GM12878 (cell line): Measurements from ENCODE around the gene SSTR4. TPM values are rescaled to one million over a fixed set of nuclear protein-coding genes. Genes with fewer than 3 reads are reported as not detected.
A peak's percentile ranks its signal among the peaks of the same experiment; 100 is the strongest.

Source experiments
- ATAC-seq: fragments of 200-7000 bp; cut with Tn5 transposase; 3 replicates; pipeline ENCODE4 v1.9.1; 2020; ENCODE audit warnings: mild to moderate bottlenecking, moderate library complexity
- BruUV-seq: library from RNA; stranded (reverse); fragments of 400-500 nt; replicated peaks from 2 replicates; lab custom pipeline; 2021; lab: Mats Ljungman, UMichigan
- CTCF ChIA-PET: fragments of 300-600 bp; sonication (Branson Sonifier 250); formaldehyde crosslinking; extraction: SDS; loops from one replicate; lab custom pipeline; 2021; ENCODE audit warnings: inconsistent platforms; lab: Yijun Ruan, JAX
- POLR2A ChIA-PET: fragments of 350-600 bp; formaldehyde crosslinking; extraction: SDS; loops from one replicate; lab custom pipeline; 2021; ENCODE audit warnings: inconsistent platforms; lab: Charles Lee
- RAD21 ChIA-PET: fragments of 300-600 bp; sonication (Branson Sonifier 250); formaldehyde crosslinking; loops from one replicate; lab custom pipeline; 2023; ENCODE audit warnings: antibody characterized with exemption; ENCODE audit not compliant: unreplicated experiment; lab: Charles Lee
- SMC1A ChIA-PET: fragments of 300-600 bp; sonication (Branson Sonifier 250); formaldehyde crosslinking; loops from one replicate; lab custom pipeline; 2023; ENCODE audit not compliant: unreplicated experiment, uncharacterized antibody; lab: Charles Lee
- DNase-seq: peaks from one replicate; pipeline ENCODE4 v3.0.0-alpha.2; 2011; ENCODE audit warnings: low read depth, low spot score
- FAIRE-seq: peaks from 3 replicates; lab custom pipeline; 2011; peaks lifted over from hg19 to GRCh38; lab: Jason Lieb, UNC
- H2AFZ ChIP-seq: 2 replicates; pipeline ENCODE4 v1.6.0; 2011; ENCODE audit warnings: low read depth, low read length, control low read depth; ENCODE audit not compliant: control insufficient read depth
- H3K27ac ChIP-seq: 2 replicates; pipeline ENCODE4 v1.5.1; 2011; ENCODE audit warnings: control low read depth; ENCODE audit not compliant: control insufficient read depth, insufficient read depth
- H3K27me3 ChIP-seq, 2 experiments: replicated peaks in 1 of 2; 2 replicates each; pipeline versions ENCODE4 v1.6.0 to v1.6.1; 2011; ENCODE audit warnings: low read length in 1 of 2; ENCODE audit not compliant: control insufficient read depth in 2 of 2, insufficient read depth in 2 of 2
- H3K36me3 ChIP-seq, 2 experiments: 2 replicates each; pipeline ENCODE4 v1.5.1; 2011; ENCODE audit warnings: low read length in 1 of 2; ENCODE audit not compliant: control insufficient read depth in 2 of 2, insufficient read depth in 2 of 2
- H3K4me1 ChIP-seq: 2 replicates; pipeline ENCODE4 v1.6.1; 2011; ENCODE audit warnings: mild to moderate bottlenecking, low read length, moderate library complexity, mixed read lengths; ENCODE audit not compliant: control insufficient read depth, insufficient read depth
- H3K4me2 ChIP-seq: 2 replicates; pipeline ENCODE4 v1.6.0; 2011; ENCODE audit warnings: control low read depth; ENCODE audit not compliant: control insufficient read depth, insufficient read depth
- H3K4me3 ChIP-seq: fragments of 200-600 bp; sonication (generic); 2 replicates; pipeline ENCODE4 v1.5.1; 2016
- H3K79me2 ChIP-seq: 2 replicates; pipeline ENCODE4 v1.6.0; 2011; ENCODE audit warnings: low read length; ENCODE audit not compliant: control insufficient read depth, insufficient read depth
- H3K9ac ChIP-seq: 2 replicates; pipeline ENCODE4 v1.8.0; 2011; ENCODE audit warnings: low read length, control low read depth, mixed read lengths; ENCODE audit not compliant: control insufficient read depth, insufficient read depth
- H3K9me3 ChIP-seq: replicated peaks from 3 replicates; pipeline ENCODE4 v1.5.1; 2011; ENCODE audit warnings: mild to moderate bottlenecking, low read length; ENCODE audit not compliant: control insufficient read depth, insufficient read depth
- H4K20me1 ChIP-seq: 2 replicates; pipeline ENCODE4 v1.6.0; 2011; ENCODE audit not compliant: control insufficient read depth, insufficient read depth
- ATF7 ChIP-seq: fragments of 450-650 bp; IDR thresholded peaks from 2 replicates; pipeline ENCODE4 v1.6.1; 2016; ENCODE audit warnings: low read depth, mild to moderate bottlenecking
- IKZF2 ChIP-seq, 2 experiments: fragments of 450-650 bp; IDR thresholded peaks; 2 replicates each; pipeline ENCODE4 v1.6.1; 2017; ENCODE audit warnings: mild to moderate bottlenecking in 2 of 2, moderate library complexity in 2 of 2
- SPI1 ChIP-seq: IDR thresholded peaks from 2 replicates; pipeline ENCODE4 v1.6.1; 2011; ENCODE audit warnings: low read depth, mild to moderate bottlenecking, low read length, moderate library complexity, borderline replicate concordance; ENCODE audit not compliant: insufficient read depth
- ZNF622 ChIP-seq: fragments of 450-650 bp; IDR thresholded peaks from 2 replicates; pipeline ENCODE4 v1.6.1; 2017; ENCODE audit warnings: mild to moderate bottlenecking, inconsistent platforms
- WGBS: methylation state at CpG from one replicate; pipeline ENCODE4 v1.1.6; 2016; ENCODE audit warnings: low lambda C conversion rate; ENCODE audit not compliant: insufficient replicate concordance, insufficient coverage; ENCODE audit errors: missing lambda C conversion rate; 5-methylcytosine and 5-hydroxymethylcytosine counted together
- in situ Hi-C: fragments of 300-500 bp; cut with MboI; formaldehyde crosslinking; loops from 9 replicates; pipeline ENCODE4 v1.14.3; 2018; ENCODE audit warnings: mixed read lengths
- intact Hi-C: fragments of 100-400 bp; cut with micrococcal nuclease; formaldehyde crosslinking; loops from one replicate; pipeline ENCODE4 v1.14.2; 2022; ENCODE audit not compliant: unreplicated experiment
- polyA plus RNA-seq, 11 experiments: library from polyadenylated mRNA; depleted of rRNA in 4 of 11; unstranded in 6 of 11; stranded (reverse) in 5 of 11; fragments of >200 nt; fragmentation: Nextera tagmentation in 4 of 11; fragmentation: Illumina TruSeq in 1 of 11; extraction: Ambion mirVana in 4 of 11; extraction: Trizol in 1 of 11; gene quantifications; 1 replicate in 1 of 11; 2 replicates in 10 of 11; pipeline versions ENCODE4 v1.2.1 to v1.2.3, GENCODE V29; 2011 to 2016; ENCODE audit warnings: inconsistent platforms in 2 of 11, missing spikeins in 2 of 11, low read depth in 1 of 11
- total RNA-seq, 4 experiments: library from RNA; depleted of rRNA in 3 of 4; stranded (reverse); fragments of >200 nt in 3 of 4; fragmentation: Illumina TruSeq in 1 of 4; extraction: Trizol in 1 of 4; gene quantifications; 2 replicates each; pipeline versions ENCODE4 v1.2.1 to v1.2.3, GENCODE V29; 2013 to 2021

Gene SSTR4
- total and polyA plus RNA-seq, 10 of the 15 experiments (the other 5 are each of a cell fraction or from before 2014, with no cell fraction given), result not detected

- CTCF ChIA-PET, result interaction anchor here (0.5 to 3.6 kb wide), 10 partner anchors 14 to 374 kb away, joined by 3 to 19 read pairs (median 4); no protein-coding TSS in a partner anchor
- Histone ChIP-seq H3K4me2 (no peak overlapping the region), H4K20me1 (no peaks in the 10 kb centered on the region), H3K9ac (no peak overlapping the region), H3K9me3 (no peaks in the 10 kb centered on the region), H3K36me3 (no peaks in the 10 kb centered on the region), H3K4me3 (no peak overlapping the region), H3K79me2 (no peaks in the 10 kb centered on the region), H3K27ac (no peak overlapping the region), H3K27me3 (no peaks in the 10 kb centered on the region), H3K4me1 (no peaks in the 10 kb centered on the region), H2AFZ (no peak overlapping the region)
- FAIRE-seq, result no peak
- no TSS peak for BruUV-seq
- POLR2A ChIA-PET, result interaction anchor here (0.9 kb wide), 1 partner anchor 30 kb away, joined by 4 read pairs; no protein-coding TSS in a partner anchor
- WGBS, result 24% methylated on average over 9 of the region's 9 CpGs
- RAD21 ChIA-PET, result interaction anchor here (0.8 to 2.1 kb wide), 5 partner anchors 21 to 169 kb away, joined by 3 to 6 read pairs (median 3); partner anchors contain the start of gene CD93
- no peak for DNase-seq
- intact Hi-C loops (no loop called here), in situ Hi-C loops (no loop called here)
- TF ChIP-seq IKZF2 (IDR thresholded peaks at IDR 0.05) (peak in 1 of 2 experiments; percentile 25; a peak in 1 of 4 replicates), SPI1 (no peak)
- no peak for ATAC-seq
- SMC1A ChIA-PET, result interaction anchor here (0.7 to 6.6 kb wide), 11 partner anchors 11 to 138 kb away, joined by 3 to 27 read pairs (median 5); partner anchors contain the start of gene CD93
Observed at GRCh38 chr20:23065266-23066201, 30.4 kb downstream of the SSTR4 start.

- no peak overlapping the region for H3K27ac ChIP-seq
- intact Hi-C loops (no loop called here), in situ Hi-C loops (no loop called here)
- H3K4me3 ChIP-seq, result no peak overlapping the region
- ChIA-PET CTCF (interaction anchor here (1.1 to 3.8 kb wide), 5 partner anchors 13 to 375 kb away, joined by 3 to 15 read pairs (median 6); no protein-coding TSS in a partner anchor), SMC1A (interaction anchor here (0.9 to 2.2 kb wide), 7 partner anchors 13 to 80 kb away, joined by 3 to 7 read pairs (median 4); partner anchors contain the start of gene CD93), POLR2A (interaction anchor here (0.6 kb wide), 1 partner anchor 291 kb away, joined by 3 read pairs; no protein-coding TSS in a partner anchor), RAD21 (interaction anchor here (0.8 to 2.1 kb wide), 2 partner anchors 75 to 168 kb away, joined by 3 to 6 read pairs; no protein-coding TSS in a partner anchor)
- no TSS peak for BruUV-seq
- no peaks in the 10 kb centered on the region for H3K9me3 ChIP-seq
- TF ChIP-seq ATF7 (peak; percentile 83), ZNF622 (no peak)
- DNase-seq, result no peak
- no peak overlapping the region for H2AFZ ChIP-seq
- no peak for ATAC-seq
- no peak overlapping the region for H3K4me2 ChIP-seq
- H3K36me3 ChIP-seq, result no peaks in the 10 kb centered on the region
- 9% methylated on average over 3 of the region's 3 CpGs for WGBS
- no peaks in the 10 kb centered on the region for H3K4me1 ChIP-seq
- FAIRE-seq, result no peak
- H4K20me1 ChIP-seq, result no peaks in the 10 kb centered on the region
- no peak overlapping the region for H3K9ac ChIP-seq
- no peaks in the 10 kb centered on the region for H3K27me3 ChIP-seq
- no peaks in the 10 kb centered on the region for H3K79me2 ChIP-seq
Observed at GRCh38 chr20:23066772-23067171, 31.7 kb downstream of the SSTR4 start.
